GM12801 (cell line): ENCODE data around the gene WDR36.

Experiments
- TF ChIP-seq, protein P1 (sequence below): IDR thresholded peaks from one replicate; pipeline ENCODE4 v1.5.1; 2011; ENCODE audit warnings: control low read depth; ENCODE audit not compliant: insufficient read length; ENCODE audit errors: extremely low read depth

The WDR36 gene

DNA sequence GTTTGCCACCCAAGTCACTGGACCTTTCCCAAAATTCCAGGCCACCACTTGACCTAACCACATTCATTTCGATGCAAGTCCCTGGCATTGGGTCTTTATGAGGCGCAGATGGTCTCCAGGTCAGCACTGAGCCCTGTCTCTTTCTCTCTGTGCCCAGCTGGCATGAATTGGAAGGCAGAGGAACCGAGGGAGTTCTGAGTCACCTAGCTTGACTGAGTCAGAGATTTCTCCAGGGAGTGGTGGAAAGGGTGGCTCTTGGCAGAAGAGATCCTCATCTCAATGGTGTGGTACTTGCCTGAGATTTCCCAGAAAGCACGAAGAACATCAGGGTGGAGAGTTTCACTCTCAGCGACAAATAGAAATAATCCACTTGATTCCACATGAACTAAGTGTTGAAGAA lies 43.8 kb downstream of the WDR36 start:
- TF ChIP-seq, protein P1, sequence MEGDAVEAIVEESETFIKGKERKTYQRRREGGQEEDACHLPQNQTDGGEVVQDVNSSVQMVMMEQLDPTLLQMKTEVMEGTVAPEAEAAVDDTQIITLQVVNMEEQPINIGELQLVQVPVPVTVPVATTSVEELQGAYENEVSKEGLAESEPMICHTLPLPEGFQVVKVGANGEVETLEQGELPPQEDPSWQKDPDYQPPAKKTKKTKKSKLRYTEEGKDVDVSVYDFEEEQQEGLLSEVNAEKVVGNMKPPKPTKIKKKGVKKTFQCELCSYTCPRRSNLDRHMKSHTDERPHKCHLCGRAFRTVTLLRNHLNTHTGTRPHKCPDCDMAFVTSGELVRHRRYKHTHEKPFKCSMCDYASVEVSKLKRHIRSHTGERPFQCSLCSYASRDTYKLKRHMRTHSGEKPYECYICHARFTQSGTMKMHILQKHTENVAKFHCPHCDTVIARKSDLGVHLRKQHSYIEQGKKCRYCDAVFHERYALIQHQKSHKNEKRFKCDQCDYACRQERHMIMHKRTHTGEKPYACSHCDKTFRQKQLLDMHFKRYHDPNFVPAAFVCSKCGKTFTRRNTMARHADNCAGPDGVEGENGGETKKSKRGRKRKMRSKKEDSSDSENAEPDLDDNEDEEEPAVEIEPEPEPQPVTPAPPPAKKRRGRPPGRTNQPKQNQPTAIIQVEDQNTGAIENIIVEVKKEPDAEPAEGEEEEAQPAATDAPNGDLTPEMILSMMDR = no peak

DNA sequence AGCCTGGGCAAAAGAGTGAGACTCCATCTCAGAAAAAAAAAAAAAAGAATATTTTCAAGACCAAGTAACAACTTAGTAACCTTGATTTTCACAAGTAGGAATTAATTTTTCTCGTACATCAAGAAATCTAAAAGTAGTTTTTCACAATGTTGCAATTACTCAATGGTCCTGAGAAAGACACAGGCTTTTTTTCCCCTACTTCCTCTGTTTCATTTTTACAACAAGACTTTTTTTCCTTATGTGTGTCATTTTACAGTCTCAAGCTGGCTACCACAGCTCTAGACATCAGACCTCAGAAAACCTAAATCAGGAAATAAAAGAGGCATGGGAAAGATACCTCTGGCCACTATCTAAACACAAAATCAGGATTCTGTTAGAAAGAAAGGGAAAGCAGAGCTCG lies 45.9 kb downstream of the WDR36 start:
- TF ChIP-seq, protein P1 = no peak

DNA sequence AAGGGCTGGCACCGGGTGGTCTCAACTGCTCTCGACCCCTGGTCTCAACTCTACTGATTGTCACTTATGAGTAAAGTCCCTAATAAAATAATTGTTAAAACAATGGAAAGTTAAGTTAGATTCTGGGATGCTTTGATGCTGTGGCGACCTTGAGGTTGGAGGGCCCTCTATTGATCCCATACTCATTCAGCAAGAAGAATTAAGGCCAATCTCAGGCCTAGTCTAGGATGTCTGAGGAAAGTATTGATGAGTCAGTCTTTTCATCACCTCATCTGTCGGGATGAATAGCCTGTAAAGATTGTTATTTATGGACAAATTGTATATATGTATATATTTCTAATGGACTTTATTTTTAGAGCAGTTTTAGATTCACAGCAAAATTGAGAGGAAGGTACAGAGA lies 50.8 kb downstream of the WDR36 start:
- TF ChIP-seq, protein P1 = no peak

GRCh38 chr5:111143910-111144309 lies 51.8 kb downstream of the WDR36 start:
- TF ChIP-seq, protein P1 = no peak

GRCh38 chr5:111144352-111144930 lies 52.3 kb downstream of the WDR36 start:
- TF ChIP-seq, protein P1 = no peak

DNA sequence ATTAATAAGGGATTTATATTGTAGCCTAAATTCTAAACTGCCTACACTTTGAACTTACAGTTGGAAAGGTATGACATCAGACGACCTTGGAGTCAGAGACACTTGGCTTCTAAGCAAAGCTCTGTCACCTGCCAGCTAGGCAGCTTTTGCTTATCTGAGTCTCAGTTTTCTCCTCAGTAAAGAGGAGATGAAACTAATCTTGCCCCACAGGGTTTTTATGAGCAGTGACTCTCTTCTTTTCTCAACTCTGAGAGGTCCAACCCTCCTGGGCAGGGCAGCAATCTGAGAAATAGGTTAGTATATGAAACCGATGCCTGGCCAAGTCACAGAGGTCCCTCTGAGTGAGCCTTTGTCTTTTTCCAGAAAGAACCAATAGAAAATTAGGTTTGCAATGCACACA lies 53.9 kb downstream of the WDR36 start:
- TF ChIP-seq, protein P1 = no peak

DNA sequence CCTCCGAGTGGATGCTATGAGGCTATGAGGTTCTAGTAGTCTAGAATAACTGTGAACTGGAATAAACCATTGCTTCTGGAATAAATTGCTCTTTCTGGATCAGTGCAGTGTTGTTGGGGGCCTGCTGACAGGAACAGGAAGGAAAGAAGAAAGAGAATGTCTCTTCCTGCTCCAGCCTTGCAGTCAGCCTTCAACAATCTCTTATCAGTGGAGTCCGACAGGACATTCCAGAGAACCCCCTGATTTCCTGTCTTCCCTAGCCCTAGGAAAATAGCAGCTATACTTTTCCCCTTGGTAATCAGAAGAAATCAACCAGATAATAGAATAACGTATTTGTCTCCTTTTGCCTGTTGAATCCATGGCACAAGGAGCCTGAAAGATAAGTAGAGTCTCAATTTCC lies 55.4 kb downstream of the WDR36 start:
- TF ChIP-seq, protein P1 = no peak
